ENCODE data around the gene RAB17.

DNA sequence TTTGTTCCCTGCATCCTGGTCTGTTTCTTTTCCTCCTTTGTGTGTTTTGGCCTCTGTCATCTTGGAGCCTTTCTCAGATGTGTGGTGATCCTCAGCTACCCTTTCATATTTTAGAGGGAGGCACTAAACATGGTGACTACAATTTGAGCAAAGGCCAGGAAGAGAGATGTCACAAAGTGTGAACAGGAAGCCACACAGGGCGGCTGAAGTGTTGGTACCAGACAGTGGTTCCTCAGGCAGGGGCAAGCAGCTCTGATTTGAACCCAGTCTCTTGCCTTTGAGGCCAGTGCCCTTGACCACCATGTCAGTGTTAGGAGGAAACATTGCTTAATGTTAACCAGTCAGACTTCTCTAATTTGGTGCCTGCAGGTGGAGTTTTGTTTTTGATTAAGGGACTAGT is 46.0 kb upstream of the RAB17 start:
- no peak for TF ChIP-seq BHLHE40 (IDR thresholded peaks at IDR 0.05; ENCODE audit: low read depth, low read length)
- no peak for TF ChIP-seq CTCF (conservative IDR thresholded peaks at IDR 0.05; ENCODE audit: low read depth, low read length)
- TF ChIP-seq POLR2A (IDR thresholded peaks at IDR 0.05; ENCODE audit: low read depth, low read length), result no peak

Data from IMR-90 (cell line).